H9 (cell line): ENCODE results near the gene DLGAP4. TPM values are rescaled to one million over a fixed set of nuclear protein-coding genes. Genes with fewer than 3 reads are reported as not detected.

Experiments used
- DNase-seq: peaks from one replicate; pipeline ENCODE4 v3.0.0-alpha.2; 2017
- H2AFZ ChIP-seq: one replicate; pipeline ENCODE4 v1.6.1; 2013; ENCODE audit warnings: mild to moderate bottlenecking, low read length, control low read depth, moderate library complexity
- H2AK5ac ChIP-seq: 2 replicates; pipeline ENCODE4 v1.6.1; 2013; ENCODE audit warnings: low read length, control low read depth, mixed read lengths; ENCODE audit not compliant: insufficient read length
- H2BK120ac ChIP-seq: one replicate; pipeline ENCODE4 v1.6.1; 2013; ENCODE audit warnings: low read depth, mild to moderate bottlenecking, low read length, control low read depth, inconsistent platforms; ENCODE audit not compliant: poor library complexity, severe bottlenecking
- H2BK12ac ChIP-seq: 2 replicates; pipeline ENCODE4 v1.6.1; 2013; ENCODE audit warnings: low read length, control low read depth, mixed read lengths, low read depth; ENCODE audit not compliant: insufficient read length
- H2BK15ac ChIP-seq: 2 replicates; pipeline ENCODE4 v1.6.1; 2013; ENCODE audit warnings: low read depth, low read length, control low read depth
- H2BK20ac ChIP-seq: one replicate; pipeline ENCODE4 v1.6.1; 2013; ENCODE audit warnings: low read depth, mild to moderate bottlenecking, low read length, control low read depth, inconsistent platforms; ENCODE audit not compliant: poor library complexity, severe bottlenecking
- H2BK5ac ChIP-seq: 2 replicates; pipeline ENCODE4 v1.6.1; 2013; ENCODE audit warnings: low read length, control low read depth, mixed read lengths; ENCODE audit not compliant: insufficient read length
- H3K14ac ChIP-seq: 2 replicates; pipeline ENCODE4 v1.6.1; 2013; ENCODE audit warnings: low read length, control low read depth; ENCODE audit not compliant: insufficient read depth
- H3K18ac ChIP-seq: 2 replicates; pipeline ENCODE4 v1.6.1; 2013; ENCODE audit warnings: low read depth, mild to moderate bottlenecking, mixed read lengths, low read length, control low read depth; ENCODE audit not compliant: insufficient read length
- H3K23ac ChIP-seq: 2 replicates; pipeline ENCODE4 v1.6.1; 2013; ENCODE audit warnings: low read length, control low read depth, mixed read lengths, low read depth; ENCODE audit not compliant: insufficient read length
- H3K23me2 ChIP-seq: 2 replicates; pipeline ENCODE4 v1.6.1; 2013; ENCODE audit warnings: low read depth, mild to moderate bottlenecking, mixed read lengths, low read length, control low read depth; ENCODE audit not compliant: insufficient read length, poor library complexity, severe bottlenecking
- H3K27ac ChIP-seq: 2 replicates; pipeline ENCODE4 v1.5.1; 2013; ENCODE audit warnings: low read length, control low read depth, mixed read lengths, low read depth; ENCODE audit not compliant: insufficient read length
- H3K27me3 ChIP-seq: 2 replicates; pipeline ENCODE4 v1.6.1; 2013; ENCODE audit warnings: low read length, control low read depth, inconsistent platforms; ENCODE audit not compliant: insufficient read depth
- H3K4ac ChIP-seq: 2 replicates; pipeline ENCODE4 v1.6.1; 2013; ENCODE audit warnings: low read depth, mild to moderate bottlenecking, control low read depth, inconsistent platforms, low read length, moderate library complexity
- H3K4me1 ChIP-seq: 2 replicates; pipeline ENCODE4 v1.6.1; 2013; ENCODE audit warnings: low read length, control low read depth, inconsistent platforms; ENCODE audit not compliant: insufficient read depth
- H3K4me2 ChIP-seq: 2 replicates; pipeline ENCODE4 v1.6.1; 2013; ENCODE audit warnings: low read length, control low read depth, mixed read lengths; ENCODE audit not compliant: insufficient read length, insufficient read depth
- H3K56ac ChIP-seq: 2 replicates; pipeline ENCODE4 v1.6.1; 2013; ENCODE audit warnings: low read depth, mild to moderate bottlenecking, mixed read lengths, low read length, control low read depth; ENCODE audit not compliant: insufficient read length
- H3K79me1 ChIP-seq: 2 replicates; pipeline ENCODE4 v1.6.1; 2013; ENCODE audit warnings: low read depth, mild to moderate bottlenecking, moderate library complexity, low read length, control low read depth, inconsistent platforms; ENCODE audit not compliant: insufficient read depth, poor library complexity, severe bottlenecking
- H3K79me2 ChIP-seq: 2 replicates; pipeline ENCODE4 v1.6.1; 2013; ENCODE audit warnings: low read length, control low read depth, inconsistent platforms; ENCODE audit not compliant: insufficient read depth
- H3K9ac ChIP-seq: 2 replicates; pipeline ENCODE4 v1.6.1; 2013; ENCODE audit warnings: low read length, control low read depth, mixed read lengths; ENCODE audit not compliant: insufficient read length; ENCODE audit errors: extremely low read depth
- H3K9me3 ChIP-seq: one replicate; pipeline ENCODE4 v1.6.1; 2013; ENCODE audit warnings: low read depth, low read length, inconsistent platforms; ENCODE audit not compliant: control insufficient read depth
- H3T11ph ChIP-seq: one replicate; pipeline ENCODE4 v1.6.1; 2013; ENCODE audit warnings: mild to moderate bottlenecking, low read length, control low read depth, inconsistent platforms
- H4K20me1 ChIP-seq: one replicate; pipeline ENCODE4 v1.6.1; 2013; ENCODE audit not compliant: control insufficient read depth, insufficient read length, insufficient read depth
- H4K5ac ChIP-seq: 2 replicates; pipeline ENCODE4 v1.6.1; 2013; ENCODE audit warnings: low read depth, mild to moderate bottlenecking, mixed read lengths, low read length, control low read depth; ENCODE audit not compliant: insufficient read length
- H4K8ac ChIP-seq: replicated peaks from 2 replicates; pipeline ENCODE4 v1.6.1; 2013; ENCODE audit warnings: low read length, control low read depth, mixed read lengths, low read depth; ENCODE audit not compliant: insufficient read length
- H4K91ac ChIP-seq: 2 replicates; pipeline ENCODE4 v1.6.1; 2013; ENCODE audit warnings: low read depth, mild to moderate bottlenecking, moderate library complexity, mixed read lengths, low read length, control low read depth; ENCODE audit not compliant: insufficient read length
- H3K27ac Mint-ChIP-seq, 3 experiments: 2 replicates in 2 of 3; 3 replicates in 1 of 3; pipeline ENCODE4 v1.8.0; 2020 to 2021; ENCODE audit warnings: mixed read lengths in 3 of 3, mild to moderate bottlenecking in 1 of 3, moderate library complexity in 1 of 3
- H3K27me3 Mint-ChIP-seq: 2 replicates; pipeline ENCODE4 v1.8.0; 2021; ENCODE audit warnings: low read depth, mild to moderate bottlenecking, moderate library complexity, mixed read lengths
- H3K36me3 Mint-ChIP-seq, 3 experiments: 2 replicates in 2 of 3; 3 replicates in 1 of 3; pipeline ENCODE4 v1.8.0; 2020 to 2021; ENCODE audit warnings: low read depth in 3 of 3, mixed read lengths in 3 of 3; ENCODE audit not compliant: insufficient read depth in 1 of 3
- H3K4me1 Mint-ChIP-seq, 2 experiments: 2 replicates each; pipeline ENCODE4 v1.8.0; 2020; ENCODE audit warnings: mixed read lengths in 2 of 2
- H3K4me3 Mint-ChIP-seq, 2 experiments: 2 replicates in 1 of 2; 3 replicates in 1 of 2; pipeline ENCODE4 v1.8.0; 2020 to 2021; ENCODE audit warnings: mild to moderate bottlenecking in 2 of 2, mixed read lengths in 2 of 2, moderate library complexity in 1 of 2
- H3K9me3 Mint-ChIP-seq, 2 experiments: 2 replicates in 1 of 2; 3 replicates in 1 of 2; pipeline ENCODE4 v1.8.0; 2020; ENCODE audit warnings: mild to moderate bottlenecking in 2 of 2, mixed read lengths in 2 of 2, moderate library complexity in 1 of 2
- WGBS: extraction: QIAGEN DNeasy Blood & Tissue Kit; methylation state at CpG from one replicate; pipeline ENCODE4 v1.1.7; 2013; ENCODE audit warnings: missing lambda C conversion rate, low lambda C conversion rate, mixed read lengths; ENCODE audit not compliant: insufficient read length; ENCODE audit errors: extremely low coverage; 5-methylcytosine and 5-hydroxymethylcytosine counted together
- total RNA-seq: library from RNA; stranded (reverse); gene quantifications from 2 replicates; pipeline ENCODE4 v1.2.1, GENCODE V29; 2021
- TF ChIP-seq, protein P1 (sequence below): fragments of 200-600 bp; sonication (generic); conservative IDR thresholded peaks from 3 replicates; pipeline ENCODE4 v1.8.0; 2021; ENCODE audit warnings: antibody characterized with exemption, mild to moderate bottlenecking

DLGAP4 gene
- total RNA-seq, 1 experiment from 2014 or later: 48.0 TPM

- Histone ChIP-seq H3K27ac (no peak overlapping the region), H2AFZ (no peak overlapping the region), H3K23ac (no peak overlapping the region), H4K5ac (no peak overlapping the region), H2BK12ac (no peak overlapping the region), H3K27me3 (no peaks in the 10 kb centered on the region), H4K8ac (no peak overlapping the region), H4K20me1 (peaks cover 3% of the 10 kb centered on the region), H3K14ac (no peak overlapping the region), H2BK120ac (no peak overlapping the region), H3K79me1 (no peaks in the 10 kb centered on the region), H3K4me1 (no peaks in the 10 kb centered on the region; the same call in 1 of the 2 replicates), H3K4me2 (no peak overlapping the region), H2BK20ac (no peak overlapping the region), H3K56ac (no peak overlapping the region), H3T11ph (no peak overlapping the region), H3K4ac (no peak overlapping the region), H3K9me3 (no peaks in the 10 kb centered on the region), H3K18ac (no peak overlapping the region), H4K91ac (no peak overlapping the region), H3K23me2 (no peaks in the 10 kb centered on the region), H2AK5ac (no peak overlapping the region), H2BK5ac (no peak overlapping the region), H2BK15ac (no peak overlapping the region), H3K9ac (no peak overlapping the region), H3K79me2 (no peaks in the 10 kb centered on the region; the same call in 1 of the 2 replicates)
- peaks cover 10 to 30% (median 17%) of the 10 kb centered on the region in 3 experiments; a peak in 6 of 7 replicates for H3K36me3 Mint-ChIP-seq
- no peak for DNase-seq
- peak overlapping the region; percentile 67 to 70 (median 69); a peak in 5 of 7 replicates for H3K27ac Mint-ChIP-seq
- peak overlapping the region in 1 of 2 experiments; percentile 74; a peak in 2 of 5 replicates for H3K4me3 Mint-ChIP-seq
- no peaks in the 10 kb centered on the region for H3K9me3 Mint-ChIP-seq
- WGBS: no CpG with 5 or more reads among the region's 14 CpGs
- TF ChIP-seq, protein P1, sequence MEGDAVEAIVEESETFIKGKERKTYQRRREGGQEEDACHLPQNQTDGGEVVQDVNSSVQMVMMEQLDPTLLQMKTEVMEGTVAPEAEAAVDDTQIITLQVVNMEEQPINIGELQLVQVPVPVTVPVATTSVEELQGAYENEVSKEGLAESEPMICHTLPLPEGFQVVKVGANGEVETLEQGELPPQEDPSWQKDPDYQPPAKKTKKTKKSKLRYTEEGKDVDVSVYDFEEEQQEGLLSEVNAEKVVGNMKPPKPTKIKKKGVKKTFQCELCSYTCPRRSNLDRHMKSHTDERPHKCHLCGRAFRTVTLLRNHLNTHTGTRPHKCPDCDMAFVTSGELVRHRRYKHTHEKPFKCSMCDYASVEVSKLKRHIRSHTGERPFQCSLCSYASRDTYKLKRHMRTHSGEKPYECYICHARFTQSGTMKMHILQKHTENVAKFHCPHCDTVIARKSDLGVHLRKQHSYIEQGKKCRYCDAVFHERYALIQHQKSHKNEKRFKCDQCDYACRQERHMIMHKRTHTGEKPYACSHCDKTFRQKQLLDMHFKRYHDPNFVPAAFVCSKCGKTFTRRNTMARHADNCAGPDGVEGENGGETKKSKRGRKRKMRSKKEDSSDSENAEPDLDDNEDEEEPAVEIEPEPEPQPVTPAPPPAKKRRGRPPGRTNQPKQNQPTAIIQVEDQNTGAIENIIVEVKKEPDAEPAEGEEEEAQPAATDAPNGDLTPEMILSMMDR: no peak
- no peaks in the 10 kb centered on the region for H3K27me3 Mint-ChIP-seq
- peaks cover 36 to 39% of the 10 kb centered on the region in 2 experiments for H3K4me1 Mint-ChIP-seq
Measured at GRCh38 chr20:36543184-36544133, 237.3 kb downstream of the DLGAP4 start.
